ENCODE data around the gene AUNIP. TPM values are rescaled to one million over a fixed set of nuclear protein-coding genes. Genes with fewer than 3 reads are reported as not detected.

Gene AUNIP
- total RNA-seq, 1 experiment from 2014 or later = 22.2 TPM

DNA sequence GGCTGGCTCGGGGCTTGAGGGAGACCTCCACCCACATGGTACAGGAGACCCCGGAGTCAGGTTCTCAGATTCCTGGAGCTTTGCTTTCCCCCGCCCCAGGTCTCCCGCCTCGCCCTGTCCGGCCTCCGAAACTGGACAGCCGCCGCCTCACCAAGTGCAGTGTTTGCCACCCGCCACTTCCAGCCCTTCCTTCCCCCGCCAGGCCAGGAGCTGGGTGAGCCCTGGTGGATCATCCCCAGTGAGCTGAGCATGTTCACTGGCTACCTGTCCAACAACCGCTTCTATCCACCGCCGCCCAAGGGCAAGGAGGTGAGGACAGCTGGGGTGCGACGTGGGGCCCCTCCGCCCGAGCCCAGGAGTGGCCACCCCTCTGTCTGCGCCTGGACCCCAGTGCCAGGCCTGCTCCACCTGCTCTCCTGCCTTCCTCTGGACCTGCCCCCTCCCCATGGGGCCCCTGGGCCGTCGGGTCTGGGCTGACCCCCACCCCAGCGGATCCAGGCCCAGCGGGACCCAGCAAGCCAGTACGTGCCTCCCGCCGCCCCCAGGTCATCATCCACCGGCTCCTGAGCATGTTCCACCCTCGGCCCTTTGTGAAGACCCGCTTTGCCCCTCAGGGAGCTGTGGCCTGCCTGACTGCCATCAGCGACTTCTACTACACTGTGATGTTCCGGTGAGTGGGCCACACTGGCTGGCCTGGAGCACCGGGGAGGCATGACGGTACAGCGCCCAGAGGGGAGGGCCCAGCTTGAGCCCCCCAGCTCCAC, 50.6 kb downstream of the AUNIP start:
- TF ChIP-seq, protein P1, sequence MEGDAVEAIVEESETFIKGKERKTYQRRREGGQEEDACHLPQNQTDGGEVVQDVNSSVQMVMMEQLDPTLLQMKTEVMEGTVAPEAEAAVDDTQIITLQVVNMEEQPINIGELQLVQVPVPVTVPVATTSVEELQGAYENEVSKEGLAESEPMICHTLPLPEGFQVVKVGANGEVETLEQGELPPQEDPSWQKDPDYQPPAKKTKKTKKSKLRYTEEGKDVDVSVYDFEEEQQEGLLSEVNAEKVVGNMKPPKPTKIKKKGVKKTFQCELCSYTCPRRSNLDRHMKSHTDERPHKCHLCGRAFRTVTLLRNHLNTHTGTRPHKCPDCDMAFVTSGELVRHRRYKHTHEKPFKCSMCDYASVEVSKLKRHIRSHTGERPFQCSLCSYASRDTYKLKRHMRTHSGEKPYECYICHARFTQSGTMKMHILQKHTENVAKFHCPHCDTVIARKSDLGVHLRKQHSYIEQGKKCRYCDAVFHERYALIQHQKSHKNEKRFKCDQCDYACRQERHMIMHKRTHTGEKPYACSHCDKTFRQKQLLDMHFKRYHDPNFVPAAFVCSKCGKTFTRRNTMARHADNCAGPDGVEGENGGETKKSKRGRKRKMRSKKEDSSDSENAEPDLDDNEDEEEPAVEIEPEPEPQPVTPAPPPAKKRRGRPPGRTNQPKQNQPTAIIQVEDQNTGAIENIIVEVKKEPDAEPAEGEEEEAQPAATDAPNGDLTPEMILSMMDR (conservative IDR thresholded peaks at IDR 0.05) = no peak
- no peak overlapping the region for H4K91ac ChIP-seq (ENCODE audit: insufficient read length, low read depth, low read length)
- no peak overlapping the region for H3K23ac ChIP-seq (ENCODE audit: insufficient read length, low read depth, low read length)
- H2BK5ac ChIP-seq (ENCODE audit: insufficient read length, low read length) = no peak overlapping the region
- H2BK12ac ChIP-seq (ENCODE audit: insufficient read length, low read depth, low read length) = no peak overlapping the region
- H3K4ac ChIP-seq (ENCODE audit: low read depth, low read length) = no peak overlapping the region
- H3K27ac ChIP-seq (ENCODE audit: insufficient read length, low read depth, low read length) = no peak overlapping the region
- H3K56ac ChIP-seq (ENCODE audit: insufficient read length, low read depth, low read length) = no peak overlapping the region
- H3K9me3 Mint-ChIP-seq = no peaks in the 10 kb centered on the region
- no peak overlapping the region for H3K18ac ChIP-seq (ENCODE audit: insufficient read length, low read depth, low read length)
- no peak overlapping the region; a peak in 2 of 7 replicates for H3K27ac Mint-ChIP-seq
- H2BK20ac ChIP-seq (ENCODE audit: low read depth, low read length, poor library complexity, severe bottlenecking) = no peak overlapping the region
- H3K14ac ChIP-seq (ENCODE audit: insufficient read depth, low read length) = no peak overlapping the region
- H2AFZ ChIP-seq (ENCODE audit: low read length) = no peak overlapping the region
- no peak for DNase-seq
- H3K27me3 ChIP-seq (ENCODE audit: insufficient read depth, low read length) = no peaks in the 10 kb centered on the region
- no peak overlapping the region for H2BK120ac ChIP-seq (ENCODE audit: low read depth, low read length, poor library complexity, severe bottlenecking)
- H3K9ac ChIP-seq (ENCODE audit: extremely low read depth, insufficient read length, low read length) = no peak overlapping the region
- H3K9me3 ChIP-seq (ENCODE audit: control insufficient read depth, low read depth, low read length) = no peaks in the 10 kb centered on the region
- H4K20me1 ChIP-seq (ENCODE audit: control insufficient read depth, insufficient read depth, insufficient read length) = no peaks in the 10 kb centered on the region
- H3K4me1 ChIP-seq (ENCODE audit: insufficient read depth, low read length) = no peaks in the 10 kb centered on the region
- no peak overlapping the region for H3T11ph ChIP-seq (ENCODE audit: low read length)
- peaks cover 6 to 16% of the 10 kb centered on the region in 2 experiments for H3K4me1 Mint-ChIP-seq
- WGBS (ENCODE audit: extremely low coverage, insufficient read length, low lambda C conversion rate) = no CpG with 5 or more reads among the region's 34 CpGs
- H3K79me2 ChIP-seq (ENCODE audit: insufficient read depth, low read length) = no peaks in the 10 kb centered on the region
- H4K8ac ChIP-seq (replicated peaks; ENCODE audit: insufficient read length, low read depth, low read length) = no peak overlapping the region
- no peaks in the 10 kb centered on the region for H3K27me3 Mint-ChIP-seq (ENCODE audit: low read depth)
- H3K4me3 Mint-ChIP-seq = no peak overlapping the region; a peak in 1 of 5 replicates
- H4K5ac ChIP-seq (ENCODE audit: insufficient read length, low read depth, low read length) = no peak overlapping the region
- no peak overlapping the region for H2BK15ac ChIP-seq (ENCODE audit: low read depth, low read length)
- no peak overlapping the region for H3K4me2 ChIP-seq (ENCODE audit: insufficient read depth, insufficient read length, low read length)
- no peaks in the 10 kb centered on the region for H3K79me1 ChIP-seq (ENCODE audit: insufficient read depth, low read depth, low read length, poor library complexity, severe bottlenecking)
- H3K36me3 Mint-ChIP-seq (ENCODE audit: insufficient read depth in 1 of 3, low read depth in 3 of 3) = peaks cover 14 to 55% (median 33%) of the 10 kb centered on the region in 3 experiments; a peak in 6 of 7 replicates
- no peaks in the 10 kb centered on the region for H3K23me2 ChIP-seq (ENCODE audit: insufficient read length, low read depth, low read length, poor library complexity, severe bottlenecking)
- no peak overlapping the region for H2AK5ac ChIP-seq (ENCODE audit: insufficient read length, low read length)

Measured in H9 (cell line).